HG03342 (cell line): ENCODE results near the gene C5orf58.

Experiments
- ATAC-seq: cut with Tn5 transposase; IDR thresholded peaks from one replicate; pipeline ENCODE4 v1.9.1; 2021; ENCODE audit warnings: mild to moderate bottlenecking, moderate library complexity; ENCODE audit not compliant: unreplicated experiment

C5orf58 gene, protein sequence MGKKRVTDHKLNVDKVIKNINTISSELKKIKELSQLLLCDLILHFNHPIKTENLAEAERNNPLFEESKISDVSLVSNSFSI

DNA sequence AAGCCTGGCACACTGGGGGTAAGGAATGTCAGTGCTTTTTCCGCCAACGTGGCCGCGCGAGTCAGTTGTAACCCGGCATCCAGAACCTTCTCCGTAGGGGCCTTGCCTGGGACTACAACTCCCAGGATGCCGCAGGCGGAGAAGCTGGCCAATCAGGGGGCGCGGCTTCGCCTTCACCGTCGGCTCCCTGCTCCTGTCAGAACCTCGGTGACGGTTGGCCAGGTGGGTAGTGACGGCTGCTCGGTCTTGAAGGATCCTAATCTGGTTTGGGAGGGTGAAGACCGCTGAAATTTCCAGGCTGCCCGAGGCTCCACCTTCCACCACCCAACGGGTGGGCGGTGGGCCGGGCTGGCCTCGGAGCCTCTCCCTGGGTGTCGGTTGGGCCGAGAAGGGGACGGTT is at the start of gene C5orf58:
C5orf58 (plus strand) TSS at position 200 of the 400 bp plus-strand sequence. CDS start 1,992 bp downstream, outside the sequence.
- no peak for ATAC-seq

DNA sequence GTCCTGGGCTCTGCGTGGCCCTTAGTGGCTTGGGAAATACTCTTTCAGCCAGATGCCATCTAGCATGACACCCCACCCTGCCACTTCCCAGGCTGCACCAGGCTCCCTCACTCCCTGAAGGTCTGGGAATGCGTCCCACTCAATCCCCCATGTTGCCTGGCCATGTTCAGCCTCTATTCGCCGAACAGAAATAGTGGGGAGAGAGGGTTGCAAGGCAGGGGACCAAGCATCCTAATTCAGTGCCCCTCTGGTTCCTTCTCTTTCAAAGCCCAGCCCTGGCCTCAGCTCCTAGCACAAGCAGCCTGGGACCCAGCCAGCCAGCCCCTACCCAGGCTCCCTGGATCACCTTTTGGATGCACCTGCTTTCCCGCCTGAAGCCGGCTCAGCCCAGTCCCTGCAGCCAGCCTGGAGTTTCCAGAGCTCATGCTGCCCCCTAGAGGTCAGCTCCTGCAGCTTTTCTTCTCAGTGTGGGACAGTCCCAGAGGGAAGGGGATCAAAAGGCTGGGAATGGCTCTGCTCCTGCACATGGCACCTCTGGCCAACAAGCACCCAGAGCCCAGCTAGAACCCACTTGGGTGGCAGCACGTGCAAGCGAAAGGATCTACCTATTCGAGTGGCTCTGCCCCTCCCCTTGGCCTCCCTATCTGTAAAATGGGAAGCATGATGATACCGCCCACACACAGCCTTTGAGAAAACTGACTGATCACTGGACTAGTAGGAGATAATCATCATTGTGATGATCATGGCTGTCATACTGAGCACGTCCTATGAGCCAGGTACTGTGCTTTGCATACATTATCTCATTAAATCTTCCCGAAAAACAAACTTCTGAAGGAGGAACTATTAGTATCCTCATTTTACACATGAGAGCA is 48.7 kb upstream of the C5orf58 start:
- ATAC-seq: peak; percentile 86

DNA sequence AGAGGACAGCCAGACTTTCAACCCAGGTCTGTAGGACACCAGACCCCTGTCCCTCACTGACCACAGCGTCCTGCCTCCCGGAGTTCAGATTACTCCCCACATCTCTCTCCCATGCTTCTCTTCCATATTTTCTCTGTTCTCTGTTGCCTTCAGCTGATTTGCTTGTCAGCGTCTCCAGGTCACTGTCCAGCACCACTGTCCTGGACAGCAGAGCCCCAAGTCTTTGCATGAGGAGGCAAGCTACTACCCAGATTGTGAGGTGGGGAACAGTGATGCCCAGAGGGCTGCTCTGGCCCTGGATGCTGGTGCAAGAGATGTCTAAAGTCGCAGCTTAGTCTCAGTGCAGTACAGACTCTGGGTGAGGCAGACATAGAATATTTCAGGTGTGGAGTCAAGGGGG is 48.0 kb upstream of the C5orf58 start:
- no peak for ATAC-seq

DNA sequence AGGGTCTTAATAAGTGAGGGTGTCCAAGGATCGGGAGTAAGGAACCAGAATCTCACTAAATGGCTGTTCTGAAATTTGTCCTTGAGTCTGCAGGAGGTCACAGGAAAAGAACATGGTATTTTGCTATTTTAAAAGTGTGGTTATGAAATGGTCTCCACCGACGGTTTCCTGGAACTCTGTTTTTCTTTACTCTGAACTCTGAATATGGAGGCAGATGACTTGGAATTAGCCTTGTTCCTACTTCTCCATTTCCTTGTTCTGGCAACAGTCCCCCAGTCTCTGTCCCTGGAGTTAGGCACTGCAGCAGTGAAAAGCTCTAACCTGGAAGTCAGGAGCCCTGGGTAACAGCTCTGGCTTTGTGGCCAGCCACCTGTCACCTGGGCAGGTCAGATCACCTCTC is 46.6 kb upstream of the C5orf58 start:
- ATAC-seq: no peak

DNA sequence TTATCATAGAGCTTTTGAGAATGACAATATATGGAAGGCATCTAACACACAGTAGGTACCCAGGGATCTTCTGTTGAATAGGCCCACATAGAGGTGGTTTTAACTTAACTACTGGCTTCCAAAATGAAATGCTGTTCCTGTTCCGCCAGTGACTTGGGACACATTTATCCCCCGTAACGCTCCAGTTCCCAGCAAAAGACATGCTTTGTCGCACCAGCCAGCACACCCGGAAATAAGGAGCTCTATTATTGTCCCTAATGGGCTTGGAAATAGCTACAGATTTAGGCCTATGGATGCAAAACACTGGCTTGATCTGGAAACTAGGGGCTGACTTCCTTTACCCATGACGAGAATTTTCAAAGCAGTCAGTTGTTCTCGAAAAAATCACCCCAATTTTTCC is 45.9 kb upstream of the C5orf58 start:
- no peak for ATAC-seq

DNA sequence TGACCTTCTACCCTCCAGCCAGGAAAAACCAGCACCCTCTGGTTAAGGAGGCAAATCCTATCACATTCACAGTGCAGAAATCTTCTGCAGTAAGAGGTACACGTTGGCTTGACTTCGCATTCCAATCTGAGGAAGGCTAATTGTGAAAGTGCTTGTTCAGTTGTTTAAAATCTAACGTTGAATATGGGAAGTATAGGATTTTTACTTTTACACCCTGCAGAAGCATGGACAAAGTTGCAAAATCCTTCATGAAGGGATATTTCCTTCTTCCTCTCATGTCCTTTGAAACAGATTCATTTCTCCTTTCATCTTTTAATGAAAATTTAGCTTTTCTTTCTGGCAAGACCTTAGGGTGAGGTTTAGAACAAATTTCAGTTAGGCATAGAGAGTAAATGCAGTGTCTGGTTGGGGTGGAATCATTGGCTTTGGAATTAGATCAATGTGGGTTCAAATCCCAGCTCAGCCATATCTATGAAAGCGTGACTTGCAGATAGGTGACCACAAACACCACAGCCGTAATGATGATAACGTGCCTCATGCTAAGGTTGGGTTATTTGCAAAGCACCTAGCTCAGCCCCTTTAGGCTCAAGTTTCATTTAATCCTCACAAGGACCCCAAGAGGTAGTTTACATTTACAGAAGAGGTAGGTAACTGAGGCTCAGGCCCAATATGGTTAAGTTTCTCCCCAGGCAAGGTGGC is 42.2 kb upstream of the C5orf58 start:
- ATAC-seq: no peak

DNA sequence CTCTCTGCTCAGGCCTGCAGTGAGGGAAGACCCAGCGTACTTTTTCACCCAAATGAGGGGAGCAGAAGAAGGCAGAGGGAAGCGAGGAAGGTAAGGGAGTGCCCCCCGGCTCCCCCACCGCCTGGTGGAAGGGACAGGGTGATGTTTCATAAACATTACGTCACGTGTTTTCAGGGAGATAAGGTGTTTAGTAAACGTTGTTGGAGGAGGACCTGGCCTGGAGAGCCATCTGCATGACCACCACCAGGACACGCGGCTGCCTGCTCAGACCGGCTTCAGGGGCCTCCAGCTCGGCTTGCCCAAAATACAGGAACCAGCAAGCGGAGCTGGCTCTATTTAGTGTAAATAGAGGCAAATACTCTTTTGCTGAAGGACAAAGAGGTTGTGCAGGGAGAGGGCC is 40.0 kb upstream of the C5orf58 start:
- no peak for ATAC-seq

DNA sequence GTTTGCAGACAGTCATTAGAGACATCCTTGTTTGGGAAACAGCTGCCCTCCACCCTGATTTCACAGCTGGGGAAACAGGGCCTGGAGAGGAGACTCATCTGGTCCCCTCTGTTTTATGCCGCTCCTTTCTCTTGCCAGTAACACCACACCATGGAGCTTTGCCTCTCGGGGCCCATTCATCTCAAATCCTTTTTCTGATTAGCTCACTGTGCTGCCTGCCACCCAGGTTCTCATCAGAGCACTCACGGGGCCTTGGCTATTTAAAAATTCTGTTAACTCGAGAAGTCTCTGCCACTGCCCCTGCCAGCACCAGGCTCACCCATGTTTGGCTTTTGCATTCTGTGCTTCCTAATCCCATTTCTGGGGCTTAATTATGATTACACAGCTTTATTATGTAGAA is 36.8 kb upstream of the C5orf58 start:
- ATAC-seq: no peak

DNA sequence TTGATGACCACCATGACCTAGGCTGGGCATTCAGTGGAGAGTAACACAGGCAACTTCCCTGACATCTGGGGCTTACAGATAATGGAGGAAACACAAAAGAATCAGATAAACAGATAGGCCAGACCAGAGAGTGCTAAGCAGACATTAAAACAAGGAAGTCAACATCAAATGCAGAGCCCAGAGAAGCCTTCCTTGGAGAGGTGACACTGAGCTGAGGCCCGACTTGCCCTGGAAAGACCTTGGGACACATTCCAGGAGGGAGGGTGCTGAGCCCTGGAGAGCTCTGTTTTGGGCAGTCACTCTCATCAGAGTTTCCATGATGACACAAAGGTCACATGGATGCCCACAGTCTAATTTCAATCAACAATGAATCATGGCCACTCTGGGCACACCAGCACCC is 31.9 kb upstream of the C5orf58 start:
- no peak for ATAC-seq

DNA sequence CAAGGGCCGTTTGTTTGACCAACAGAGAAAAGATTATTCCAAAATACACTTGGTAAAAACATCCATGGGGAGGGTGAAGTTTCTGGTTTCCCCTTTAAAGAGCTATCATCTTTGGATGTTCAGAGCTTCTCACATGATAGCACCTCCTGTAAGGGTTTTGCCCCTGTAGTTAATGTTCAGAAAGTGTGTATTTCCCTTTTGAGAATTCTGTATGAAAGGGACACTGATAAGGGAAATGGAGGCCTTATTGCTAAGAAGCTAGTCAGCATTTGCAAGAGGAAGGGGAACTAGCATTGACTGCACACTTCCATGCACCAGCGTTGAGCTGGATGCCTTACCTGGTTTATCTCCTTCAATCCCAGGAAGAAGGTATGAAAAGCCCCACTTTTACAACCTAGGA is 31.5 kb upstream of the C5orf58 start:
- no peak for ATAC-seq

DNA sequence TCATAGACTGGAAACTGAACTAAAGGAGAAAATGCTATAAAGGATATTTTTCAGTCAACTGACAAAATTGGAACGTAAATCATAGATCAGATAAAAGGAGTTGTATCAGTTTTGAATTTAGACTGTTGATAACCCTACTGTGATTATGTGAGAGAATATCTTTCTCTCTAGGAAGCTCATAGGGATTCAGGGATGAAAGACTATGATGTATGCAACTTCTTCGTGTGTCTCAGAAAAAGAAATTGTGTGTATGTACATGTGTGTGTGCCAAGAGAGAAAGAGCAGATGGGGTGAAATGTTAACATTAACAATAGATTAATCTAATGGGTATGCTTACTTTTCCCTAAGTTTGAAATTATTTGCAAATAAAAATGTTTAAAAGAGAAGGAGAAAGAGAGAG is 30.7 kb upstream of the C5orf58 start:
- no peak for ATAC-seq

DNA sequence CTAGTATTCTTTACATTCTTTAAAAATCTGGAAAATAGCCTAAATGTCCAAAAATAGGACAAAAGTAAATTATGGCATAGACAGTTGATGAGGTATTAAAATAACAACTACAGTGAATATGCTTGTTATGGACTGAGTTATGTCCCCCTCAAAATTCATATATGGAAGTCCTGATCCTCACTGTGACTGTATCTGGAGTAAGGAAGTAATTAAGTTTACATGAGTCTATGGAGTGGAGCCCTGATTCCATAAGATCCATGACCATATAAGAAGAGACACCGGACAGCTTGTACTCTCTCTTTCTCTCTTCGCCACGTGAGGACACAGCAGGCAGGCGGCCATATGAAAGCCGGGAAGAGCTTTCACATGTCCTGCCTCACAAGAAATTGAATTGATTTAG is 28.6 kb upstream of the C5orf58 start:
- ATAC-seq: no peak

DNA sequence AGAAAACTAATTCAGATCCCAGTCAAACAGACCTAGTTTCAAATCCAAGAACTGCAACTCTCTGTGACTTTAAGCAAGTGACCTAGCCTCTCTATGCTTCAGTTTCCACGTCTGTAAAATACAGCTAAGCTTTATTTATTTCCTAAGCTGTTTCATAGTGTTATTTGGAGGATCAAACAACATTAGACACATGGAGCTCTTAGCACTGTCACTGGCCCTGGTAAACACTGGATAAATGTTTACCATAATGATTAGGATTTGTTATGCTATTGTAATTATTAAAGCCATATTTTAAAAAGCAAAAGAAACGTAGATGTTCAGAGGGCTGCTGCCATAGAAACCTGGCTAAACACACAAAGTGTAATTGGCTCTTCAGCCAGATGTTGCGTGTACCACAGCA is 26.6 kb upstream of the C5orf58 start:
- ATAC-seq: no peak

DNA sequence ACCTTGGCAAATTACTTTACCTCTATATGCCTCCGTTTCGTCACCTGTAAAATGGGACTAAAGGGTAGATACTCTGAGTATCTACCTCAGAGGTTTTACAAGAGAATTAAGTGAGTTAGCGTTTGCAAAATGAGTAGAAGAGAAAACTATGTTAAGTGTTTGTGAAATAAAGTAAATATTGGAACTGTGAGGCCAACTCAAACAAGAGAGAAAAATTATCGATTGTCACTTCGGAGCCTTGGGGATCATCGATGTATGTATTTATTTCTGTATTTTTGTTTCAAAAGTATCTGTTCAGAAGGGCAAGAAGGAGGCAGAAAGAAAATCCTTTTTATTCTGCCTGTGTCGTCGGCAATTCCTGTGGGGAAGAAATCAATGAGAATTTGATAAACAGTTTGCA is 25.8 kb upstream of the C5orf58 start:
- no peak for ATAC-seq

DNA sequence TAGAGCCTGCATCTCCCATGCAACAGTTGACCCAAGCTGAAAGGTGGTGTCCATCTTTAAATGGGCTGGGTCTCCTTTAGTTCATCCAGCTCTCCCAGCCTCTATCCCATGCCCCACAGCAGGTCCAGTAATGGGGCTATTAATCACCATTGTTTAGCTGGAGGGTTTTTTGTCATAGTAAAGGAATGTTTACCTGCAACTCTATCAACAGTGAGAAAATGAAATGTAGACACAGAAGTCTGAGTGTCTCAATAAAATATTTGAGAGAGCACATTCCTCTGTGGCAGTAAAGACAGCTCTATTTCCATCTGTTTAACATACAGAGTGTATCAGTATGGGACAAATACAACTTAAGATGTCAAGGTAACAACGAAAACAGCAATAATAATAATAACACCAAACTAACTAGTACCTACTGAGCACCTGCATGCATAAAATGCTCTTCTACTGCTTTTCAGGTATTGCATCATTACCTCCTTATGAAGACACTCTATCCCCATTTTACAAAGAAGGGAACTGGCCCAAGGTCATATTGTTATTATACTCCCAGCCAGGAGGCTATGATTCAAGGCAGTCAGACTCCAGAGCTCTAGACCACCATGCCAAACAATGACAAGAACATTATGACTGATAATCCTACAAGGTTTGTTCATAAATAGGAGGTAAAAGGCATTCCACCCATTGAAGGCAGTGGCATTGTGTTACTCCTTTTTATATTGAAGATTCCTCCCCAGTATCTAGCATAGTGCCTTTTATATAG is 21.0 kb upstream of the C5orf58 start:
- ATAC-seq: no peak

DNA sequence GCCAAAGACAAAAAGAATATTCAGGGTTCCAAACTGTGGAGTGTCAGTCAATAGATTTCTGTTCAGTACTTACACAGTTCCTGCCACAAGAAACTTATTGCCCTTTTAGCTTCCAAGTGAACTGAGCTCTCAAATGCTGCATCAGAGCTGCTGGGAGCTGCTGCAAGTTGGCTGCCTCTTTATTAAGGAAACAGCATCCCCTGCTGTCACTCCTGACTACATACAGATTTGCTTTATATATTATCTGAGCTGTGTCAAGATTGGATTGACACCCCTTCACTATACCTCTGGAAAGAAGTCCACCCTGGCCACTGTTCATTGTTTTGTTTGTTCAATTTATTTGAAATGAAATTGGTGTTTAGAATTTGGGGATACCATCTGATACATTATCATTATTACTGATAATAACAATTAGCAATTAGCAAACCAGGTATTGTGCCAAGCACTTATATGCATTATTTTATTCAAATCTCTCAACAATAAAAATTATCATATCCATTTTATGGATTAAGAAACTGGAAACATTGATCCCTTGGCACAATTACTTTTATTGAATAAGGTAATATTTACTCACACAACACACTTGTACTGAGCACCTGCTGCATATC is 16.4 kb upstream of the C5orf58 start:
- no peak for ATAC-seq

DNA sequence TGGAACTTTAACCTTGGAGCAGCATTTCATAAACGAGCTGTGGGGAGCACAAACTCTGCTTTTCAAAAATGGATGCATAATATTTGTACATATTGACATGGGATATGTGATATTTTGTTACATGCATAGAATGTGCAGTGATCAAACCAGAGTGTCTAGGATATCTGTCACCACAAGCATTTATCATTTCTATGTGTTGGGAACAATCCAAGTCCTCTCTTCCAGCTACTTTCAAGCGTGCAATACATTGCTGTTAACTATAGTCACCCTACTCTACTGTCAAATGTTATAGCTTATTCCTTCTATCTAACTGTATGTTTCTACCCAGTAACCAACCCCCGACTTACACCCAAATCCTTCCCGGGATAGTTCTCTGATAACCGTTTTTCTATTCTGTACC is 15.0 kb upstream of the C5orf58 start:
- no peak for ATAC-seq

DNA sequence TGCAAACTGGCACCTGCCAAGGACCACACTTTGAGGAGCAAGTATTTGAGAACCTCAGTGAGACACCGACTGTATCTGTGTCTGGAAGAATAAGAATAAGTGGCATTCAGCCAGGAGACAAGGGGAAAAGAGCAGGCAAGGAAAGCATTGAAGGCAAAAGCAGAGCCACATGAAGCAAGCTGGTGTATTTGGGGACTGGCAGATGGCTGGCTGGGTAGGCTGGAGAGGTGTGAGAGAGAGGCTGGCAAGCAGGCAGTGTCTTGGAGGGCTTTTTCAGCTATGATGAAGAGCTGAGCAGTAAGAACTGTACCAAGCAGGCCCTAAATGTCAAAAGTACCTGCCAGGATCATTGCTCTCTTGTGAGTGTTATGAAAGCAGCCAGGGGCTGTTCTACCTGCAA is 14.1 kb upstream of the C5orf58 start:
- ATAC-seq: no peak

DNA sequence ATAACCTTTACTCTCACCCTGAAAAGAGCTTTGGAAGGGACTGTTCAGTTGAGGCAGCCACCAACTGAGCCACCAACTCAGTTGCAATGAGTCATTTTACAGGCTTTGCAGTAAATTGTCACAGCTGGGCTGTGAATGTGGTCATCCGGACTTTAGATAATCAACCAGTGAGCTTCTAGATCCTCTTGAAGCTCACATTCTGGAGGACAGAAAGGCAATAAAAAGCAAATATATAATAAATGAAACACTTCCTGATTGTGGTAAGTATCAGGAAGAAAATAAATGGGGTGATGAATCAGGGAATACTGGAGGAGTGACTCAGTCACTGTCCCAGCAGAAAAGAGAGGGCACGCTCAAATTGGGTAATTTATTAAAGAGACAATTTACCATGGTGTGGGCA is 13.2 kb upstream of the C5orf58 start:
- ATAC-seq: no peak

DNA sequence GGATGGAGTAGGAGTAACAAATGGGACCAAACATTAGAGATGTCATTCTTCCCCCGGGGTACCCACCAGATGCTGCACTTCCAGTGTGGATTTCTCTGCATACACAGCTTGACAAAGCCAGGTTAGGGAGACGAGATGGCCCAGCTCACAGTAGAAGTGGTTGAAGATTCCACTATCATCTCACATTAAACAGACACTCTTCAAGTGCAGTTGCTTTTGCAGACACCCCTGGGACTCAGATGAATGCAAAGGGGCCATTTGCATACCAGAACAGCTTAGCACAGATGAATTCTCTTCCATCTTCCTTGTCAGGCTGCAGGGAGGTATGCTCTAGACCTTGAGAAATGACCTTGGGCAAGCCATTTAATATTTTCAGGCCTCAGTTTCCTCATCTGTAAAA is 12.6 kb upstream of the C5orf58 start:
- no peak for ATAC-seq

DNA sequence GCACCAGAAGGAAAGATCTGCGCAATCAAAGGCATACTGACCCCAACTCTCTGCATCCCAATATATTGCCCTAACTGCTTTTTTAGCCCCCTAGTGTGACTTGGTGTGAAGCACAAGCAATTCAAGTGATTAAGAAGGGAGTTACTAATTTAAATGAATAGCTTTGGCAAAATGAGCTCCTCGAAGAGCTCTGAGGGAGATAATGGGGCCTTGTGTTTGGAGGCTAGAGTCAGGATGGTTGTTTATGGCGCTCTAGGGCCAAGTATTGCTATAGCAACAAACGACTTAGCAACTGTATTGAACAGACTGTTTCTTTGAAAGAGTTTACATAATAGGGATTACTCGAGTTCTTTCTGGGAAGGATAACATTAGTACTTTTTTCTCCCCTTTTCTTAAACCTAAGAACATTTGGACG is 11.5 kb upstream of the C5orf58 start:
- no peak for ATAC-seq
